NCI-H82 (cell line): ENCODE data around the gene VSIG2.

Source experiments
- DNase-seq: peaks from one replicate; lab custom pipeline; 2025; lab: John Stamatoyannopoulos, UW

VSIG2 gene

GRCh38 chr11:124748481-124749343, 3.3 kb downstream of the VSIG2 start:
- no peak for DNase-seq

DNA sequence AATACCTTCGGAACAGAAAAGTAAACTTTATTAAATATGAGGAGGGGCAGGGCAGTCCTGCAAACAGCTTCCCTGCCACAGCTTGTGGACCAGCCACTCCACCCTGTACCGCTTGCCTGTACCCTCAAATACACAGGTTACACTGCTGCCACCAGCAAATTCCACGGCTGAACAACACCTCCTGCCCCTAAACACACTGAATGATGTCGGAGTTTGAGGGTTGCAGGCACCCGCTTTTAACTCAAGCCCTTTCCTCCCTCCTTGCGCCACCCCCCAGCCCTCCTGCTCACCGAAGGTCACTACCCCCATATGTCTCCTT, 4.0 kb downstream of the VSIG2 start:
- no peak for DNase-seq

DNA sequence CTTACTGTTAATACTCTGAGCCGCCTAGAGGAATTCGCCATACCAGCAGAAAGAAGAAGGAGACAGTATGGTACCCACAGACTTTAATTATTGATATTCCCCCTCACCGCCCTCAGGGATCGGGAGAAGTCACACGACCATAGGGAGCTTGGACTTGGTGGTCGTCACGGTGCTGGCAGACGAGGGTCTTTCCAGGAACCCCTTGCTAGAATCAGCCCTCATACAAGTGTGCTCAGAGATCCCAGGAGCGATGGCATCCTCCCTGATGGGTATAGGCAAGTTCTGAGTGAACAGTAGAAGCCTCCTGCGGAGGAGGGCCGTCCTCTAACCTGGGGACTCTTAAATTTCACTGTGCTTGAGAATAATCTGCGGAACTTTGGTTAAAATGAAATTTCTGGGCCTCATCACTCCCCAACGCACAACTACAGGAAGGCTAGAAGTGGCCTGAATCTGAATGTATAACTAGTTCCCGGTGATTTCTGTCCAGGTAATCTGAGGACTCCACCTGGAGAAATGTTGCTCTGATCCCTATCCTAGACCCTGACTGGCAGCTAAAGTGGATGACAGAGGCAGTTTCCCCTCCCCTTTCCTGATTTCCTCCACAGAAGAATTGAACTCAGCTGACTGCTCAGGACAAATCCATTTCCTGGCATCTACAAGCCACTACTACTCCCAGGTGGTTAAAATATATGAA, 4.5 kb downstream of the VSIG2 start:
- DNase-seq = no peak

- DNase-seq = no peak
Measured at GRCh38 chr11:124746621-124747243, 5.3 kb downstream of the VSIG2 start.

DNA sequence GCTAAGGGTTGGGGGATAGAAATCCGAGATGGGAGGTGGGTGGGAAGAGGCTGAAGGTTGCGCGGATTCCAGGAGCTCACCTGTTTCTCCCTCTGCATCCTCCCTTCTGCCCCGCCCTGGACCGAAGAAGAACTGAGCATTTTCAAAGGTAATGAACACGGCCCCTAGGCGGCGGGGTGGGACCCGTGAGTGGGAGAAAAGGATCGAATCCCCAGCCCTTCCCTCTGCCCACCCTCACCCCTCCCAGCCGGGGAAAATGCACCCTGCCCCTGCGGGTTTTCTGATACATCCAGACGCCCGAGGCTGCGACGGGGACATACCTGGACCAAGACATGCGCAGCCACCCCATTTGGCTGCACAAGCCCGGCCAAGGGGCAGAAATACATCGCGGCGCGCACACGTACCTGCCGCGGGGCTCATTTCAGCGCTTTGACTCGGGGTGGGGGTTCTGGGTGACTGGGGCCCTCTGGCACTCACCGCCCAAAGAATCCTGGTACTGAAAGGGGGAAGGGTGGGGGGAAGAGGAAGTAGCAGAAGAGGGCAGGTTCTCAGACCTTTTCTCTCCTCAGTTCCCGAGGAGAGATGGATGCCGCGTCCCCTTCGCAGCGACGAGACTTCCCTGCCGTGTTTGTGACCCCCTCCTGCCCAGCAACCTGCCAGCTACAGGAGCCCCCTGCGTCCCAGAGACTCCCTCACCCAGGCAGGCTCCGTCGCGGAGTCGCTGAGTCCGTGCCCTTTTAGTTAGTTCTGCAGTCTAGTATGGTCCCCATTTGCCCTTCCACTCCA, 6.0 kb downstream of the VSIG2 start:
- no peak for DNase-seq

- DNase-seq = no peak
Measured at GRCh38 chr11:124745270-124745834, 6.7 kb downstream of the VSIG2 start.

- no peak for DNase-seq
Measured at GRCh38 chr11:124743050-124743449, 9.0 kb downstream of the VSIG2 start.

GRCh38 chr11:124742555-124742954, 9.5 kb downstream of the VSIG2 start:
- no peak for DNase-seq

GRCh38 chr11:124740277-124740882, 11.7 kb downstream of the VSIG2 start:
- peak; percentile 57 for DNase-seq

GRCh38 chr11:124739479-124740276, 12.4 kb downstream of the VSIG2 start, which contains the start of gene NRGN:
Gene NRGN, plus strand, starts transcription at chr11:124739942. Its CDS starts 143 bp downstream, at chr11:124740085.
- DNase-seq = peak; percentile 94

DNA sequence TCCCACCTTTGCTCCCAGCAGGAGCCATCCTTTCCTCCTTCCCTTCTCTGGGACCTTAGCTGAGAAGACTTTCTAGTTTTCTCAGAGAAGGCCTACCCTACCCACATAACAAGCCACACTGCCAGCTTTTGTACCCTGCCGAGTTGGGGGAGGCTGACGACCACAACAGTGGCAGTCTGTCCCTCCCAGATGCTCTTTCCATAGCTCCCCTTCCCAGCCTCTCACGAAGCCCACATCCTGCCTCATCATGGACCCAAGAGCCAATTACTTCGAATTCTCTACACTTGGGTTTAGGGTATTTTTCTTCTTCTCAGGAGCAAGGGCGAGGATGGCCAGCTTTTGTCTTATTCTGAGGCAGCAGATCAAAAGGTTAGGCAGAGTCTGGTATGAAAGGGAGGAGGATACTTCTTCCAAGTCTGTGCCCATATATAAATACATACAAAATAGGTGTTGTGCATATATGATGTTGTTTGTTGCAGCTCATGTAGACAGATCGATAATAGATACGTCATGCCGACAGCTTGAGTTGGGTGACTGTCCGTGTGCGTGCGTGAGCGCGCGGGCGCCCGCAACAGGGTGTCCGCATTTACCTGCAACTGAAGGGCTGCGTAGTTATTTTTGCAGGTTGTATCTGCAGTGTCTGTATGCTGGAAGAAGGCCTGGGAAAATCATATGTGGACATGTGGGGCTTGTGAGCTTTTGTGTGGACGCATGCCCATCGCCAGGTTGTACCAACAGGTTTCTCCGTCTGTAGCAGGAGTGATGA, 13.2 kb downstream of the VSIG2 start:
- DNase-seq = no peak

DNA sequence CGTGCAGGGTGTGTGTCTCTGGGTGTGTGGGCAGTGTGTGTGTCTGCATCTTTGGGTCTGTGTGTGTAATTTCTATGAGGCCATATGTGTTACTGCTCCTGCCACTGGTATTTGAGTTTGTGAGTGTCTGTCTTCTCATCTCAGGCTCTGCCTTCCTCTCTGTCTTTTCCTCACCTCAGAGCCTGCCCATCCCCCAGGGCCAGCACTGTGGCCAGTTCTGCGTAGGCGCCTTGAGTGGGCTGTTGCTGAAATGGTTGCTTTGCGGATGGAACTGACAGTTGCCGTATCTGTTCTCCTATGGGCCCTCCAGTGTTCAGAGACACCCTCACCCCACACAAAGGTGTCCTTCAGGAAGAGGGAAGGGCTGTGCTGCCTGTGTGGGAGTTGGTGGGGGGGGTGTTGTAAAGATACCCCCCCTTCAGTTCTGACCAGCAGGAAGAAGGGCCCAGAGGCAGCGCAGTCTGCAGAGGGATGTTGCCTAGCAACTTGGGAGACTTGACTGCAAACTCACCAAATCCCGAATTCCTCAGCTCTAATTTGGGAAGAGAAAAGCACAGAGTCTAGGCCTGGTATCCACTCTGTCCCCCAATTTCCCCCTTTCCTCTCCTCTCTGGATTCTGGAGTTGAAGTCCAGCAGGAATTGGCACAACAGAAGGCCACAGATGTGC, 14.3 kb downstream of the VSIG2 start:
- DNase-seq = no peak

DNA sequence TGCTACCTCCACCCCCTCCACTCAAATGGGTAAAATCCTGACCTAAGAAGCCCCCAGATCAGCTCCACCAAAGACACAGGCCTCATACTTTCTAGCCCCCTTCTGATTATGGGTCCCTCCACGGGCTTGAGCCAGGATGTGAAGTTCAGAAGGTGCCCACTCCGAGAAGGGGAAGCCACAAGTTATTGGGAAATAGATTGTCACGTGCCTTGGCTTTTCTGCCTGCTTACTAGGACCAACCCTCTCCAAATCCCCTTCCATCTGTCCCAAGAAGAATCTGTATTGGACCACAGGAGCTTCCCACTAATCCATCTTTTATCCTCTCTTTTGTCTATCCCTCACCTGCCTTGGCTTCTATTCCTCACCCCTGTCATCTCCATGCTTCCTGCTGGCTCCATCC, 15.3 kb downstream of the VSIG2 start:
- DNase-seq = peak; percentile 74

DNA sequence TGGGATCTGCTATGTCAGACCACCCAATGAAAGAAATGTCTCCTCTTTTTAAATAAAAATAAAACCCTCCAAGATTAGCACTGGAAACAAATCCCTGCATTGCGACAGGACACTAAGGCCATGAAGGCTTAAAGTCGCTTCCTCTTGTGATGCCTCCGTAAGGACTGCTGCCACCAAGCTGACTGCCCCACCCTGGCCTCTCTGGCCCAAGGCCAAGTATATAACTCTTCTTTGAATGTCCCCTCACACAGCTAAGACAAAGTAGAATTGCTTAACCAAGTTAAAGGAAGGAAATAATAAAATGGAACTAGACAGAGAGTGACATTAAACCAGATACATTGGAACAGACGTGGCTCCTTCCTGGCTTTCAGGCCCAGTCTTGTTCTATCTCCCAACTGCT, 19.8 kb downstream of the VSIG2 start:
- DNase-seq = no peak

- no peak for DNase-seq
Measured at GRCh38 chr11:124729571-124729970, 22.5 kb downstream of the VSIG2 start.

GRCh38 chr11:124728134-124728533, 23.9 kb downstream of the VSIG2 start:
- no peak for DNase-seq

DNA sequence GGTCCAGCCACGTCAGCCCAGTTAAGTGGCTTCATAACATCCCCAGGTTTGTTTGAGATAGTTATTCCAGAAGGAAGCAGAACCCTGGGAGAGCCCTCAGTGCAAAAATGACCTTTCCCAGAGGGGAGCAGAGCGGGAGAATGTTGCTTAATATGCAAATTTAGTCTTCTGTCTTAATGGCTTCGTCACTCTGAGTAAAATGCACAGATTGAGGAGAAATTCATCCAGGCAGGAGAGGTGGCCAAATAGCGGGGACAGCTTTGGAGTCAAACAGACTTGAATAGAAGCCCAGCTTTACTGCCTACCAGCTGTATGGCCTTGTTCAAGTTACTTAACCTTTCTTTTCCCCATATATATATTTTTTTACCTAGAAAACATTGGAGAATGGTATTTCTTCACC, 24.6 kb downstream of the VSIG2 start:
- DNase-seq = no peak

DNA sequence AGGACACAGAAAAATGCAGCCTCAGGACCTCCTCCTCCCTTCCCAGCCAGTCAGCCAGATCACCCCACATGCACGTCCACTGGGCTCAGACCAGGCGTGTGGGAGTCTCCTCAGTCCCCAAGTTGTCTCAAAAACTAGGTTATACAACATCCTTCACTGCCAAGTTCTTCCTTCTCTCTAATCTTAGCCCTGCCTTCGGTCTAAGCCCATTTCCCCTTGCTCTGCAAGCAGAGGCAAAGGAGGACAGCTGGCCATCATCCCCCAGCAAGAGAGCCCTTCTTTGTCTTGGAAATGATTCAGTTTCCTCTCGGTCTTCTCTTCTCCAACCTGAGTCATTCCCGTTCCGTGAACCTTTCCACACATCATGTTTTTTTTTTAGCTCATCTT, 26.3 kb downstream of the VSIG2 start:
- DNase-seq = no peak

GRCh38 chr11:124724979-124725718, 26.9 kb downstream of the VSIG2 start:
- DNase-seq = no peak
